ENCODE data around the gene ZC3H10.

Gene ZC3H10

GRCh38 chr12:56122637-56123036 is 4.6 kb downstream of the ZC3H10 start:
- no peak overlapping the region for H2BK15ac ChIP-seq (ENCODE audit: low read depth, poor library complexity, severe bottlenecking)
- H3K4me3 ChIP-seq (ENCODE audit: insufficient read depth in 1 of 2, low read depth in 1 of 2, low read length in 2 of 2) = no peak overlapping the region
- peaks cover 24 to 39% of the 10 kb centered on the region in 2 experiments for H3K36me3 ChIP-seq (ENCODE audit: control insufficient read depth in 1 of 2, insufficient read depth in 2 of 2, low read depth in 1 of 2, low read length in 2 of 2)
- H2AK5ac ChIP-seq (ENCODE audit: low read length, severe bottlenecking) = no peak overlapping the region
- H3K9ac ChIP-seq (ENCODE audit: low read length) = peak overlapping the region; percentile 37
- no peaks in the 10 kb centered on the region for H3K9me3 ChIP-seq (ENCODE audit: control insufficient read depth, low read length)
- peaks cover 36% of the 10 kb centered on the region for H3K79me1 ChIP-seq (replicated peaks; ENCODE audit: low read length, poor library complexity, severe bottlenecking)
- no peak overlapping the region for H2BK120ac ChIP-seq (ENCODE audit: low read depth, low read length)
- WGBS = 93% methylated on average over 2 of the region's 2 CpGs
- H3K23ac ChIP-seq (ENCODE audit: low read length in 2 of 2) = peak overlapping the region in 1 of 2 experiments; percentile 84
- no peak overlapping the region for H3K4me2 ChIP-seq (ENCODE audit: low read length, poor library complexity, severe bottlenecking)
- peaks cover 12% of the 10 kb centered on the region for H3K4me1 ChIP-seq (ENCODE audit: control insufficient read depth, insufficient read depth, low read depth, low read length)
- H4K8ac ChIP-seq (ENCODE audit: low read length) = no peak overlapping the region
- H3K27me3 ChIP-seq (ENCODE audit: control insufficient read depth in 1 of 2, insufficient read depth in 1 of 2, low read length in 2 of 2) = no peaks in the 10 kb centered on the region
- no peak overlapping the region for H3K4ac ChIP-seq (ENCODE audit: low read depth in 1 of 2, low read length in 2 of 2)
- no peak overlapping the region for H4K91ac ChIP-seq (ENCODE audit: low read length)
- no peak overlapping the region for H3K27ac ChIP-seq (ENCODE audit: low read length, poor library complexity, severe bottlenecking)
- peak; percentile 17 for DNase-seq
- no peak overlapping the region for H3K14ac ChIP-seq (ENCODE audit: low read length in 2 of 2)
- H2AFZ ChIP-seq (ENCODE audit: low read depth, low read length) = no peak overlapping the region
- H2BK12ac ChIP-seq (ENCODE audit: low read length in 2 of 2) = no peak overlapping the region
- no peak overlapping the region for H3K18ac ChIP-seq (ENCODE audit: low read depth in 1 of 2, low read length in 2 of 2)
- no peak overlapping the region for H2BK5ac ChIP-seq (ENCODE audit: low read depth, low read length, poor library complexity, severe bottlenecking)

GRCh38 chr12:56124133-56124532 is 6.1 kb downstream of the ZC3H10 start:
- Histone ChIP-seq H3K4me1 (ENCODE audit: control insufficient read depth, insufficient read depth, low read depth, low read length) (peaks cover 4% of the 10 kb centered on the region), H3K14ac (ENCODE audit: low read length in 2 of 2) (no peak overlapping the region), H3K9me3 (ENCODE audit: control insufficient read depth, low read length) (no peaks in the 10 kb centered on the region)

GRCh38 chr12:56126732-56127239 is 8.7 kb downstream of the ZC3H10 start:
- no peak for DNase-seq
- Histone ChIP-seq H3K4ac (ENCODE audit: low read depth in 1 of 2, low read length in 2 of 2) (no peak overlapping the region), H3K14ac (ENCODE audit: low read length in 2 of 2) (no peak overlapping the region), H3K36me3 (ENCODE audit: control insufficient read depth in 1 of 2, insufficient read depth in 2 of 2, low read depth in 1 of 2, low read length in 2 of 2) (peaks cover 26 to 34% of the 10 kb centered on the region in 2 experiments), H3K18ac (ENCODE audit: low read depth in 1 of 2, low read length in 2 of 2) (no peak overlapping the region), H2AK5ac (ENCODE audit: low read length, severe bottlenecking) (peak overlapping the region; percentile 31), H3K27ac (ENCODE audit: low read length, poor library complexity, severe bottlenecking) (peak overlapping the region; percentile 23), H4K91ac (ENCODE audit: low read length) (no peak overlapping the region), H3K4me2 (ENCODE audit: low read length, poor library complexity, severe bottlenecking) (no peak overlapping the region), H3K4me3 (ENCODE audit: insufficient read depth in 1 of 2, low read depth in 1 of 2, low read length in 2 of 2) (peak overlapping the region in 1 of 2 experiments; percentile 76), H3K79me1 (replicated peaks; ENCODE audit: low read length, poor library complexity, severe bottlenecking) (peaks cover 36% of the 10 kb centered on the region), H2BK5ac (ENCODE audit: low read depth, low read length, poor library complexity, severe bottlenecking) (no peak overlapping the region), H3K9me3 (ENCODE audit: control insufficient read depth, low read length) (no peaks in the 10 kb centered on the region), H2BK12ac (ENCODE audit: low read length in 2 of 2) (no peak overlapping the region), H2BK15ac (ENCODE audit: low read depth, poor library complexity, severe bottlenecking) (no peak overlapping the region), H3K4me1 (ENCODE audit: control insufficient read depth, insufficient read depth, low read depth, low read length) (peaks cover 9% of the 10 kb centered on the region), H3K23ac (ENCODE audit: low read length in 2 of 2) (no peak overlapping the region), H2BK120ac (ENCODE audit: low read depth, low read length) (no peak overlapping the region), H2AFZ (ENCODE audit: low read depth, low read length) (no peak overlapping the region), H3K9ac (ENCODE audit: low read length) (peak overlapping the region; percentile 92), H4K8ac (ENCODE audit: low read length) (no peak overlapping the region), H3K27me3 (ENCODE audit: control insufficient read depth in 1 of 2, insufficient read depth in 1 of 2, low read length in 2 of 2) (no peaks in the 10 kb centered on the region)
- 93% methylated on average over 3 of the region's 3 CpGs for WGBS

More at GRCh38 chr12:56124133-56124532, 6.1 kb downstream of the ZC3H10 start:
- Histone ChIP-seq H3K36me3 (ENCODE audit: control insufficient read depth in 1 of 2, insufficient read depth in 2 of 2, low read depth in 1 of 2, low read length in 2 of 2) (peaks cover 24 to 37% of the 10 kb centered on the region in 2 experiments), H3K27ac (ENCODE audit: low read length, poor library complexity, severe bottlenecking) (no peak overlapping the region), H2BK15ac (ENCODE audit: low read depth, poor library complexity, severe bottlenecking) (no peak overlapping the region), H3K4me3 (ENCODE audit: insufficient read depth in 1 of 2, low read depth in 1 of 2, low read length in 2 of 2) (no peak overlapping the region), H3K4ac (ENCODE audit: low read depth in 1 of 2, low read length in 2 of 2) (no peak overlapping the region), H2BK5ac (ENCODE audit: low read depth, low read length, poor library complexity, severe bottlenecking) (no peak overlapping the region), H2AK5ac (ENCODE audit: low read length, severe bottlenecking) (peak overlapping the region; percentile 23), H3K79me1 (replicated peaks; ENCODE audit: low read length, poor library complexity, severe bottlenecking) (peaks cover 34% of the 10 kb centered on the region), H3K27me3 (ENCODE audit: control insufficient read depth in 1 of 2, insufficient read depth in 1 of 2, low read length in 2 of 2) (no peaks in the 10 kb centered on the region), H2BK12ac (ENCODE audit: low read length in 2 of 2) (no peak overlapping the region), H3K9ac (ENCODE audit: low read length) (no peak overlapping the region), H4K91ac (ENCODE audit: low read length) (no peak overlapping the region), H3K4me2 (ENCODE audit: low read length, poor library complexity, severe bottlenecking) (no peak overlapping the region), H3K18ac (ENCODE audit: low read depth in 1 of 2, low read length in 2 of 2) (no peak overlapping the region), H3K23ac (ENCODE audit: low read length in 2 of 2) (peak overlapping the region in 1 of 2 experiments; percentile 37), H2AFZ (ENCODE audit: low read depth, low read length) (no peak overlapping the region), H2BK120ac (ENCODE audit: low read depth, low read length) (no peak overlapping the region), H4K8ac (ENCODE audit: low read length) (no peak overlapping the region)
- WGBS = 93% methylated on average over 4 of the region's 4 CpGs
- DNase-seq = no peak

GRCh38 chr12:56127485-56127887 is 9.4 kb downstream of the ZC3H10 start:
- Histone ChIP-seq H3K14ac (ENCODE audit: low read length in 2 of 2) (no peak overlapping the region), H3K9ac (ENCODE audit: low read length) (peak overlapping the region; percentile 92), H3K23ac (ENCODE audit: low read length in 2 of 2) (no peak overlapping the region), H2BK15ac (ENCODE audit: low read depth, poor library complexity, severe bottlenecking) (no peak overlapping the region), H3K4me3 (ENCODE audit: insufficient read depth in 1 of 2, low read depth in 1 of 2, low read length in 2 of 2) (peak overlapping the region in 1 of 2 experiments; percentile 76), H4K8ac (ENCODE audit: low read length) (no peak overlapping the region), H3K36me3 (ENCODE audit: control insufficient read depth in 1 of 2, insufficient read depth in 2 of 2, low read depth in 1 of 2, low read length in 2 of 2) (peaks cover 30 to 37% of the 10 kb centered on the region in 2 experiments), H2BK5ac (ENCODE audit: low read depth, low read length, poor library complexity, severe bottlenecking) (no peak overlapping the region), H4K91ac (ENCODE audit: low read length) (no peak overlapping the region), H2BK12ac (ENCODE audit: low read length in 2 of 2) (no peak overlapping the region), H2BK120ac (ENCODE audit: low read depth, low read length) (no peak overlapping the region), H2AFZ (ENCODE audit: low read depth, low read length) (no peak overlapping the region), H3K4me1 (ENCODE audit: control insufficient read depth, insufficient read depth, low read depth, low read length) (peaks cover 9% of the 10 kb centered on the region), H3K4ac (ENCODE audit: low read depth in 1 of 2, low read length in 2 of 2) (no peak overlapping the region), H3K18ac (ENCODE audit: low read depth in 1 of 2, low read length in 2 of 2) (no peak overlapping the region), H3K27ac (ENCODE audit: low read length, poor library complexity, severe bottlenecking) (peak overlapping the region; percentile 50), H3K79me1 (replicated peaks; ENCODE audit: low read length, poor library complexity, severe bottlenecking) (peaks cover 36% of the 10 kb centered on the region), H3K27me3 (ENCODE audit: control insufficient read depth in 1 of 2, insufficient read depth in 1 of 2, low read length in 2 of 2) (no peaks in the 10 kb centered on the region), H3K9me3 (ENCODE audit: control insufficient read depth, low read length) (no peaks in the 10 kb centered on the region), H2AK5ac (ENCODE audit: low read length, severe bottlenecking) (no peak overlapping the region), H3K4me2 (ENCODE audit: low read length, poor library complexity, severe bottlenecking) (peak overlapping the region; percentile 62)
- no peak for DNase-seq
- under 1% methylated on average over 3 of the region's 8 CpGs for WGBS
